ENCODE measurements around the gene ZBTB8A.

DNA sequence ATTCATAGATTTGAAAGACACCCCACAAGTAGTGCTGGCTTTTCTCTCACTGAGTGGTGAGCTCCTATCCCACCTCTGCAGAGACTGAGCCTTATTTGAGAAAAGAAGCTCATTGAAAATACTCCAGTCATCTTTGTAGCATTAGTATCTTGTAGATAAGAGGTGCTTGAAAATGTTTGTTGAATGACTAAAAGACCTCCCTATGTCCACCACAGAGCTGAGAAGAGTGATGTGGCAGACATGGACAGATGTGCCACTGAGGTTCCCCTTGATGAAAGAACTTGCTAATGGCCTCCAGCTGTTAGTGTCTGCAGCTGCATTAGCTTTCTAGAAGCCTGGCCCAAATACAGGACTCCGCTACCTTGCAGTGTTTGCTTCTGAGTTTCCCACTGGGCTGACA is 29.3 kb upstream of the ZBTB8A start:
- TF ChIP-seq OSR1 (CRISPR knock-in tag; IDR thresholded peaks at IDR 0.05), result no peak
- TF ChIP-seq ZNF565 (CRISPR knock-in tag; conservative IDR thresholded peaks at IDR 0.05; ENCODE audit: low read depth), result no peak
- TF ChIP-seq CSDC2 (CRISPR knock-in tag; IDR thresholded peaks at IDR 0.05), result no peak
- TF ChIP-seq ZC3H10 (CRISPR knock-in tag; IDR thresholded peaks at IDR 0.05), result no peak
- TF ChIP-seq RARB (CRISPR knock-in tag; IDR thresholded peaks at IDR 0.05), result no peak
- TF ChIP-seq ZFP30 (CRISPR knock-in tag; IDR thresholded peaks at IDR 0.05), result no peak
- no peak for TF ChIP-seq ZFP3 (CRISPR knock-in tag; IDR thresholded peaks at IDR 0.05)
- TF ChIP-seq, protein P1, sequence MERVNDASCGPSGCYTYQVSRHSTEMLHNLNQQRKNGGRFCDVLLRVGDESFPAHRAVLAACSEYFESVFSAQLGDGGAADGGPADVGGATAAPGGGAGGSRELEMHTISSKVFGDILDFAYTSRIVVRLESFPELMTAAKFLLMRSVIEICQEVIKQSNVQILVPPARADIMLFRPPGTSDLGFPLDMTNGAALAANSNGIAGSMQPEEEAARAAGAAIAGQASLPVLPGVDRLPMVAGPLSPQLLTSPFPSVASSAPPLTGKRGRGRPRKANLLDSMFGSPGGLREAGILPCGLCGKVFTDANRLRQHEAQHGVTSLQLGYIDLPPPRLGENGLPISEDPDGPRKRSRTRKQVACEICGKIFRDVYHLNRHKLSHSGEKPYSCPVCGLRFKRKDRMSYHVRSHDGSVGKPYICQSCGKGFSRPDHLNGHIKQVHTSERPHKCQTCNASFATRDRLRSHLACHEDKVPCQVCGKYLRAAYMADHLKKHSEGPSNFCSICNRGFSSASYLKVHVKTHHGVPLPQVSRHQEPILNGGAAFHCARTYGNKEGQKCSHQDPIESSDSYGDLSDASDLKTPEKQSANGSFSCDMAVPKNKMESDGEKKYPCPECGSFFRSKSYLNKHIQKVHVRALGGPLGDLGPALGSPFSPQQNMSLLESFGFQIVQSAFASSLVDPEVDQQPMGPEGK (CRISPR knock-in tag; IDR thresholded peaks at IDR 0.05; ENCODE audit: borderline replicate concordance), result no peak

All from SK-N-SH treated with all-trans-retinoic acid at 6 μM for 48 hours (cell line).